Keratinocyte (primary cell): Measurements from ENCODE around the gene PAQR4. TPM values are rescaled to one million over a fixed set of nuclear protein-coding genes. Genes with fewer than 3 reads are reported as not detected.

Experiments
- DNase-seq: peaks from one replicate; pipeline ENCODE4 v3.0.0-alpha.2; 2011; ENCODE audit warnings: low read depth, missing footprints, low spot score
- FAIRE-seq: peaks from 2 replicates; lab custom pipeline; 2011; peaks lifted over from hg19 to GRCh38; lab: Jason Lieb, UNC
- H2AFZ ChIP-seq: 2 replicates; pipeline ENCODE4 v1.6.0; 2012; ENCODE audit warnings: low read length, control low read depth, inconsistent platforms; ENCODE audit not compliant: control insufficient read depth
- H3K27ac ChIP-seq: 2 replicates; pipeline ENCODE4 v1.5.1; 2011; ENCODE audit warnings: low read length; ENCODE audit not compliant: control insufficient read depth, insufficient read depth
- H3K27me3 ChIP-seq: 3 replicates; pipeline ENCODE4 v1.6.0; 2011; ENCODE audit warnings: low read length; ENCODE audit not compliant: control insufficient read depth, insufficient read depth; ENCODE audit errors: extremely low read depth
- H3K36me3 ChIP-seq, 2 experiments: 2 replicates in 1 of 2; 3 replicates in 1 of 2; pipeline ENCODE4 v1.5.1; 2011; ENCODE audit warnings: low read length in 2 of 2, mild to moderate bottlenecking in 1 of 2; ENCODE audit not compliant: control insufficient read depth in 2 of 2, insufficient read depth in 2 of 2; ENCODE audit errors: extremely low read depth in 1 of 2
- H3K4me1 ChIP-seq: 3 replicates; pipeline ENCODE4 v1.5.1; 2011; ENCODE audit warnings: low read length; ENCODE audit not compliant: control insufficient read depth, insufficient read depth; ENCODE audit errors: extremely low read depth
- H3K4me2 ChIP-seq: 3 replicates; pipeline ENCODE4 v1.6.0; 2011; ENCODE audit warnings: low read depth, low read length; ENCODE audit not compliant: control insufficient read depth, insufficient read depth; ENCODE audit errors: extremely low read depth
- H3K4me3 ChIP-seq, 3 experiments: fragments of 200-600 bp in 1 of 3; sonication (generic) in 1 of 3; 2 replicates in 2 of 3; 3 replicates in 1 of 3; pipeline ENCODE4 v1.5.1; 2011 to 2016; ENCODE audit warnings: low read length in 3 of 3, mild to moderate bottlenecking in 3 of 3, control low read depth in 2 of 3, inconsistent platforms in 1 of 3, low read depth in 1 of 3, mixed read lengths in 1 of 3, mixed run types in 1 of 3, moderate library complexity in 1 of 3; ENCODE audit not compliant: control insufficient read depth in 2 of 3, insufficient read depth in 2 of 3; ENCODE audit errors: extremely low read depth in 1 of 3
- H3K79me2 ChIP-seq: 2 replicates; pipeline ENCODE4 v1.6.0; 2012; ENCODE audit warnings: low read length; ENCODE audit not compliant: control insufficient read depth, insufficient read depth
- H3K9ac ChIP-seq: 3 replicates; pipeline ENCODE4 v1.6.0; 2011; ENCODE audit warnings: low read length; ENCODE audit not compliant: control insufficient read depth, insufficient read depth; ENCODE audit errors: extremely low read depth
- H3K9me1 ChIP-seq: 3 replicates; pipeline ENCODE4 v1.6.0; 2011; ENCODE audit warnings: low read length; ENCODE audit not compliant: control insufficient read depth, insufficient read depth; ENCODE audit errors: extremely low read depth
- H3K9me3 ChIP-seq: 2 replicates; pipeline ENCODE4 v1.5.1; 2012; ENCODE audit warnings: low read depth, low read length; ENCODE audit not compliant: control insufficient read depth
- H4K20me1 ChIP-seq: 3 replicates; pipeline ENCODE4 v1.6.0; 2011; ENCODE audit warnings: low read length; ENCODE audit not compliant: control insufficient read depth, insufficient read depth; ENCODE audit errors: extremely low read depth
- EZH2 ChIP-seq: IDR thresholded peaks from one replicate; pipeline ENCODE4 v1.6.1; 2012; ENCODE audit warnings: inconsistent platforms, mild to moderate bottlenecking, low read length, moderate library complexity
- dilution Hi-C: fragments of 300-500 bp; cut with MboI; formaldehyde crosslinking; loops from one replicate; pipeline ENCODE4 v1.7.0; 2020; ENCODE audit warnings: low sequenced_read_pairs; ENCODE audit not compliant: extremely low pct_ligation_motif_present
- polyA plus RNA-seq, 5 experiments: library from polyadenylated mRNA; depleted of rRNA in 3 of 5; stranded (reverse) in 3 of 5; stranded (forward) in 1 of 5; unstranded in 1 of 5; fragments of >200 nt; gene quantifications; 1 replicate in 1 of 5; 2 replicates in 3 of 5; 3 replicates in 1 of 5; pipeline versions ENCODE4 v1.2.1 to v1.2.3, GENCODE V29; 2011 to 2012; ENCODE audit warnings: missing spikeins in 2 of 5, low read depth in 1 of 5, low replicate concordance in 1 of 5
- TF ChIP-seq, protein P1 (sequence below), 3 experiments: IDR thresholded peaks in 1 of 3; conservative IDR thresholded peaks in 1 of 3; optimal IDR thresholded peaks in 1 of 3; 2 replicates in 2 of 3; 3 replicates in 1 of 3; pipeline versions ENCODE3 to v1.5.1; 2011; ENCODE audit warnings: low read length in 3 of 3, mild to moderate bottlenecking in 3 of 3, moderate library complexity in 2 of 3, control low read depth in 1 of 3, inconsistent platforms in 1 of 3; ENCODE audit not compliant: insufficient read depth in 2 of 3; ENCODE audit errors: extremely low read depth in 1 of 3

Gene PAQR4
- polyA plus RNA-seq, 1 donor (not counting 4 experiments of a cell fraction or from before 2014, with no cell fraction given): 16.8 TPM

GRCh38 chr16:2976673-2977072, 7.5 kb downstream of the PAQR4 start:
- Histone ChIP-seq H3K9ac (no peak overlapping the region), H3K79me2 (peaks cover 17% of the 10 kb centered on the region)
- no peak for DNase-seq

GRCh38 chr16:2977440-2977839, 8.3 kb downstream of the PAQR4 start:
- no peak overlapping the region for H3K27ac ChIP-seq
- dilution Hi-C loops: no loop called here
- H2AFZ ChIP-seq: no peak overlapping the region
- H3K9ac ChIP-seq: no peak overlapping the region
- no peak overlapping the region for H3K4me3 ChIP-seq
- DNase-seq (no peak), FAIRE-seq (no peak)
- H3K9me3 ChIP-seq: no peaks in the 10 kb centered on the region
- H3K27me3 ChIP-seq: no peaks in the 10 kb centered on the region
- H4K20me1 ChIP-seq: no peaks in the 10 kb centered on the region
- H3K36me3 ChIP-seq: peaks cover 1 to 16% of the 10 kb centered on the region in 2 experiments
- H3K4me1 ChIP-seq: peaks cover 24% of the 10 kb centered on the region
- H3K4me2 ChIP-seq: no peak overlapping the region
- H3K9me1 ChIP-seq: no peaks in the 10 kb centered on the region
- peaks cover 17% of the 10 kb centered on the region for H3K79me2 ChIP-seq
- TF ChIP-seq, protein P1, sequence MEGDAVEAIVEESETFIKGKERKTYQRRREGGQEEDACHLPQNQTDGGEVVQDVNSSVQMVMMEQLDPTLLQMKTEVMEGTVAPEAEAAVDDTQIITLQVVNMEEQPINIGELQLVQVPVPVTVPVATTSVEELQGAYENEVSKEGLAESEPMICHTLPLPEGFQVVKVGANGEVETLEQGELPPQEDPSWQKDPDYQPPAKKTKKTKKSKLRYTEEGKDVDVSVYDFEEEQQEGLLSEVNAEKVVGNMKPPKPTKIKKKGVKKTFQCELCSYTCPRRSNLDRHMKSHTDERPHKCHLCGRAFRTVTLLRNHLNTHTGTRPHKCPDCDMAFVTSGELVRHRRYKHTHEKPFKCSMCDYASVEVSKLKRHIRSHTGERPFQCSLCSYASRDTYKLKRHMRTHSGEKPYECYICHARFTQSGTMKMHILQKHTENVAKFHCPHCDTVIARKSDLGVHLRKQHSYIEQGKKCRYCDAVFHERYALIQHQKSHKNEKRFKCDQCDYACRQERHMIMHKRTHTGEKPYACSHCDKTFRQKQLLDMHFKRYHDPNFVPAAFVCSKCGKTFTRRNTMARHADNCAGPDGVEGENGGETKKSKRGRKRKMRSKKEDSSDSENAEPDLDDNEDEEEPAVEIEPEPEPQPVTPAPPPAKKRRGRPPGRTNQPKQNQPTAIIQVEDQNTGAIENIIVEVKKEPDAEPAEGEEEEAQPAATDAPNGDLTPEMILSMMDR (optimal IDR thresholded peaks at IDR 0.05 in 1 of 3, IDR thresholded peaks at IDR 0.05 in 1 of 3, conservative IDR thresholded peaks at IDR 0.05 in 1 of 3; ENCODE audit: extremely low read depth in 1 of 3, insufficient read depth in 2 of 3, low read length in 3 of 3): no peak
- no peak for TF ChIP-seq EZH2

More at GRCh38 chr16:2976673-2977072, 7.5 kb downstream of the PAQR4 start:
- Histone ChIP-seq H3K4me2 (no peak overlapping the region), H3K4me1 (peaks cover 21% of the 10 kb centered on the region), H4K20me1 (no peaks in the 10 kb centered on the region), H3K9me1 (no peaks in the 10 kb centered on the region), H3K27me3 (no peaks in the 10 kb centered on the region), H2AFZ (no peak overlapping the region), H3K4me3 (no peak overlapping the region), H3K36me3 (peaks cover 1 to 17% of the 10 kb centered on the region in 2 experiments), H3K27ac (no peak overlapping the region), H3K9me3 (no peaks in the 10 kb centered on the region)
- dilution Hi-C loops: no loop called here
- TF ChIP-seq, protein P1 (optimal IDR thresholded peaks at IDR 0.05 in 1 of 3, IDR thresholded peaks at IDR 0.05 in 1 of 3, conservative IDR thresholded peaks at IDR 0.05 in 1 of 3; ENCODE audit: extremely low read depth in 1 of 3, insufficient read depth in 2 of 3, low read length in 3 of 3): no peak
- TF ChIP-seq EZH2: no peak
- no peak for FAIRE-seq
